Suprapubic skin (tissue), 3 donors: Measurements from ENCODE around the gene CCDC169.

Source experiments
- EP300 ChIP-seq: sonication (generic); formaldehyde crosslinking; IDR thresholded peaks from one replicate; pipeline ENCODE4 v1.6.1; 2017; ENCODE audit warnings: antibody characterized with exemption
- TF ChIP-seq, protein P1 (sequence below), 2 donors: fragments of 200-600 bp in 1 of 2; fragments of 450-650 bp in 1 of 2; sonication (generic) in 1 of 2; IDR thresholded peaks; one replicate each; pipeline ENCODE4 v1.5.1; 2016 to 2019; ENCODE audit warnings: antibody characterized with exemption in 2 of 2, mild to moderate bottlenecking in 1 of 2, moderate library complexity in 1 of 2

DNA sequence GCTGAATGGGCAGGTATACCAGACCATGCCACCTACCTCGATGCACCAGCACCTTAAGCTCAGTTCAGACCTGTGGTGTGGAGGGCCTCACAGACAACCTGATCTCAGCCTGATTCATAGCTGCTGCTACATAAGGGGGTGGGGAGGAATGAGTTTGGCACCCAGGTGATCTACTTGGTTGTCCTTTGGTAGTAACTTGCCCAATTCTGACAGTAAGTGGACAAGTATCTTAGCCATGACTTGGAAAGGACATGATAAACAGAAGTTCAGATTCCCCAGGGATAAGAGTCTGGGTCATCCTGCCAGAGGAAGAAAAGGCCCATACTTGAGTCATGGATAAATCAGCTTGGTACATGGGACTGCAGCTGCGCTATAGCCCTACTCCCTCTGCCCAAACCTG, 54.9 kb downstream of the CCDC169 start:
- TF ChIP-seq, protein P1, sequence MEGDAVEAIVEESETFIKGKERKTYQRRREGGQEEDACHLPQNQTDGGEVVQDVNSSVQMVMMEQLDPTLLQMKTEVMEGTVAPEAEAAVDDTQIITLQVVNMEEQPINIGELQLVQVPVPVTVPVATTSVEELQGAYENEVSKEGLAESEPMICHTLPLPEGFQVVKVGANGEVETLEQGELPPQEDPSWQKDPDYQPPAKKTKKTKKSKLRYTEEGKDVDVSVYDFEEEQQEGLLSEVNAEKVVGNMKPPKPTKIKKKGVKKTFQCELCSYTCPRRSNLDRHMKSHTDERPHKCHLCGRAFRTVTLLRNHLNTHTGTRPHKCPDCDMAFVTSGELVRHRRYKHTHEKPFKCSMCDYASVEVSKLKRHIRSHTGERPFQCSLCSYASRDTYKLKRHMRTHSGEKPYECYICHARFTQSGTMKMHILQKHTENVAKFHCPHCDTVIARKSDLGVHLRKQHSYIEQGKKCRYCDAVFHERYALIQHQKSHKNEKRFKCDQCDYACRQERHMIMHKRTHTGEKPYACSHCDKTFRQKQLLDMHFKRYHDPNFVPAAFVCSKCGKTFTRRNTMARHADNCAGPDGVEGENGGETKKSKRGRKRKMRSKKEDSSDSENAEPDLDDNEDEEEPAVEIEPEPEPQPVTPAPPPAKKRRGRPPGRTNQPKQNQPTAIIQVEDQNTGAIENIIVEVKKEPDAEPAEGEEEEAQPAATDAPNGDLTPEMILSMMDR (IDR thresholded peaks at IDR 0.05), result no peak
- no peak for TF ChIP-seq EP300
